HG03521 (cell line): ENCODE data around the gene ARHGAP1.
"Not testable (repeated sequence)": the region's sequence is repeated elsewhere in the genome, so short reads cannot be mapped to it uniquely, and the experiment has no call there.

Source experiments
- ATAC-seq: cut with Tn5 transposase; IDR thresholded peaks from one replicate; pipeline ENCODE4 v1.9.1; 2021; ENCODE audit warnings: mild to moderate bottlenecking, moderate library complexity; ENCODE audit not compliant: unreplicated experiment

Gene ARHGAP1

DNA sequence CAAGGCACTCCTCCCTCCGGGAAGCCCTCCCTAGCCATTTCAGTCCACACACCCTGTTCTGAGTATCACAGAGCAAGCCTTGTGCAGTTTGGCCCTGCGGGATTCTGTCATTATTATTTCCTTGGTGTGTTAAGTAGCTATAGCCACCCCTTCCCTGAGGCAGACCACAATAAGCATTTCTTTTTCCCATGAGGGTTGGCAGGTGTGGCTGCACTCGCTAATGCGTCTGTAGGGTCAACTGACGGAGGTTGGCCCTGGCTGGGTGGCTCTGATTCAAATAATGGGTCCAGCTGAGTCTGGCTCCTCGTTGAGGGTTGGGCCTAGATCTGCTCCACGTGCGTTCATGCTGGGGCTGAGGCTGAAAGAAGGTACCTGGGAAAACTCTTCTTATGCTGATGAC is 23.7 kb upstream of the ARHGAP1 start:
- ATAC-seq: no peak

DNA sequence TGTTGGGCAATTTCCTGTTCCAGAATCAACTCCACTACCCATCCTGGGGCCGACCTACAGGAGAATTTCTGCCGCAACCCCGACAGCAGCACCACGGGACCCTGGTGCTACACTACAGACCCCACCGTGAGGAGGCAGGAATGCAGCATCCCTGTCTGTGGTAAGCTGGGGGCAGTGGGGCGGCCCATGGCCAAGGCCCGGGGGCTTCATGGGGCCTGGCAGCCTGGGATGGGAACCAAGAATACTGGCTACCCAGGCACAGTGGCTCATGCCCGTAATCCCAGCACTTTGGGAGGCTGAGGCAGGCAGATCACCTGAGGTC is 22.9 kb upstream of the ARHGAP1 start:
- no peak for ATAC-seq

DNA sequence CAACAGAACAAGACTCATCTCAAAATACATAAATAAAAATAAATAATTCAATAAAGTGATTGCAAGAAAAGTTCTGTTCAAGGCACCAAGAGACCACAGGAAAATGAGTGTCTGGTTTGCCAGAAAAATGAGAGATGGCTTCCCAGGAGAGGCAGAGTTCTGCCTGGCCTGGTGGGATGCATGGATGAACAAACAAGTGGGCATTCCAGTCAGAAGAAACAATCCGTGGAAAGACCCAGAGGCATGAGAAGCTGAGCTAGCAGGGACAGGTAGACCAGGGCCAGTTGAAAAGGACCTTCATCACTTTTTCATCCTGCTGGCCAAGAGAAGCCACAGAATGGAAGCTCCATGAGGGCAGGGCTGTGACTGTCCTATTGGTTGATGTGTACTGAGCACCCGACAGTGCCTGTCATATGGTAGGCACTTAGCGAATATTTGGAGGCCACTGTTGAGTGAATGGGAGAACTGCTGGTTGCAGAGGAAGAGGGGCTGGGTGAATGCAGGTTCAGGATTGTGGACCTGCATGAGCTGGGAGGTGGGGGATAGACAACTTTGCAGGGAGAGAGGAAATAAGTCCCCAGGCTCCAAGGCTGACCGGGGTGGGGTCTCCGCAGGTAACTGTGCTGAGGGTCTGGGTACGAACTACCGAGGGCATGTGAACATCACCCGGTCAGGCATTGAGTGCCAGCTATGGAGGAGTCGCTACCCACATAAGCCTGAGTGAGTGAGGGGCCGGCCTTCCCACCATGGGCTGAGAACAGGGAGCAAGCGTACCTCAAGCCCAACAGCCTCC is 22.3 kb upstream of the ARHGAP1 start:
- ATAC-seq: no peak

- ATAC-seq: no peak
Measured at GRCh38 chr11:46721286-46721685, 20.9 kb upstream of the ARHGAP1 start.

GRCh38 chr11:46719543-46720218 is 19.3 kb upstream of the ARHGAP1 start:
- ATAC-seq: no peak

GRCh38 chr11:46719048-46719542 is 18.7 kb upstream of the ARHGAP1 start, which contains the start of gene F2:
Gene F2 (plus strand): TSS chr11:46719213. CDS start chr11:46719236, 23 bp downstream.
- no peak for ATAC-seq

- no peak for ATAC-seq
Measured at GRCh38 chr11:46718155-46719019, 18.0 kb upstream of the ARHGAP1 start.

GRCh38 chr11:46717825-46718154 is 17.4 kb upstream of the ARHGAP1 start:
- not testable (repeated sequence) for ATAC-seq

GRCh38 chr11:46712874-46713576 is 12.6 kb upstream of the ARHGAP1 start:
- no peak for ATAC-seq

GRCh38 chr11:46711303-46711702 is 10.9 kb upstream of the ARHGAP1 start:
- no peak for ATAC-seq

- no peak for ATAC-seq
Measured at GRCh38 chr11:46710821-46711269, 10.4 kb upstream of the ARHGAP1 start.

GRCh38 chr11:46709351-46709750 is 8.9 kb upstream of the ARHGAP1 start:
- not testable (repeated sequence) for ATAC-seq

GRCh38 chr11:46706886-46707285 is 6.5 kb upstream of the ARHGAP1 start:
- ATAC-seq: no peak

- no peak for ATAC-seq
Measured at GRCh38 chr11:46705070-46705688, 4.8 kb upstream of the ARHGAP1 start.

DNA sequence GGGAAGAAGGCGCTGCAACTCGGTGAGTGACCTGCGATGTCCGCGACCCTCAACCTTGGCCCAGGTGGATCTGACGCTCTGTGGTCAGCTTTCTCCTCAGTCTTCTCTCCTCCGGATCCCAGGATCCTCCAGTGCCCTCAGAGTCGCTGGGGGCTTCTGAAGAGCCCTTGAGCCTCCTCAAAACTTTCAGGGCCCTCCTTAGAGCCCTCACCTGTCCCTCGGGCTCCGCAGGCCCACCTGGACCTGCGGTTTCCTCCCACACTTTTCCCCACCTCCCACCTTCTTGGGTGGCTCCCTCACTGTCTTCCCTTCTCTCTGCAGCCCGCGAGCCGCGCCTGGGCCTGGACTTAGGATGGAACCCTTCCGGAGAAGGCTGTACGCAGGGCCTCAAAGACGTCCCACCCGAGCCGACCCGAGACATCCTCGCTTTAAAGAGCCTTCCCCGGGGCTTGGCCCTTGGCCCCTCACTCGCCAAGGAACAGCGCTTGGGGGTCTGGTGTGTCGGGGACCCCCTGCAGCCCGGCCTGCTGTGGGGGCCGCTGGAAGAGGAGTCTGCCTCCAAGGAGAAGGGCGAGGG is 747 bp upstream of the ARHGAP1 start:
- no peak for ATAC-seq

- no peak for ATAC-seq
Measured at GRCh38 chr11:46698597-46698996, 1.8 kb downstream of the ARHGAP1 start.

DNA sequence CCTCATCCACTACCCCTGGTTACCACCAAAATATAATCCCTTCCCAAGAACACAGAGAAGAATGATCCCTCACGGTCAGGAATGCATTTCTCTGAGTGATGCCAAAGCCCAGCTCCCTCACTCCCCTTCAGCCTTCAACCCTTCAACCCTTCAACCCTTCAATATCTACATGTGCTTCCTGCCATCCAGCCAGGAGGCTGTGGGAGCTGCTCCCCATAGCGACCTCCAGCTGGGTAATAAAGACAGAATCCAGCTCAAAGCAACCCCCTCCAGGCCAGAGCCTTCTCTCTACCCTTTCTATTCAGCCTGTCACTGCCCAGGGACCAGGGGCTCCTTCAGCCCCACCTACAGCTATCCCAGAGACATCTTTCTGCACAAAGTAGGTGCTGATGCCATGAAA is 2.7 kb downstream of the ARHGAP1 start:
- ATAC-seq: no peak

GRCh38 chr11:46697303-46697702 is 3.1 kb downstream of the ARHGAP1 start:
- ATAC-seq: no peak

- no peak for ATAC-seq
Measured at GRCh38 chr11:46696212-46696558, 4.2 kb downstream of the ARHGAP1 start.
